GM12878 (cell line): ENCODE results near the gene JAKMIP1. TPM values are rescaled to one million over a fixed set of nuclear protein-coding genes. Genes with fewer than 3 reads are reported as not detected.

Source experiments
- ATAC-seq: fragments of 200-7000 bp; cut with Tn5 transposase; 3 replicates; pipeline ENCODE4 v1.9.1; 2020; ENCODE audit warnings: mild to moderate bottlenecking, moderate library complexity
- BruUV-seq: library from RNA; stranded (reverse); fragments of 400-500 nt; replicated peaks from 2 replicates; lab custom pipeline; 2021; lab: Mats Ljungman, UMichigan
- CTCF ChIA-PET: fragments of 300-600 bp; sonication (Branson Sonifier 250); formaldehyde crosslinking; extraction: SDS; loops from one replicate; lab custom pipeline; 2021; ENCODE audit warnings: inconsistent platforms; lab: Yijun Ruan, JAX
- POLR2A ChIA-PET: fragments of 350-600 bp; formaldehyde crosslinking; extraction: SDS; loops from one replicate; lab custom pipeline; 2021; ENCODE audit warnings: inconsistent platforms; lab: Charles Lee
- RAD21 ChIA-PET: fragments of 300-600 bp; sonication (Branson Sonifier 250); formaldehyde crosslinking; loops from one replicate; lab custom pipeline; 2023; ENCODE audit warnings: antibody characterized with exemption; ENCODE audit not compliant: unreplicated experiment; lab: Charles Lee
- SMC1A ChIA-PET: fragments of 300-600 bp; sonication (Branson Sonifier 250); formaldehyde crosslinking; loops from one replicate; lab custom pipeline; 2023; ENCODE audit not compliant: unreplicated experiment, uncharacterized antibody; lab: Charles Lee
- DNase-seq: peaks from one replicate; pipeline ENCODE4 v3.0.0-alpha.2; 2011; ENCODE audit warnings: low read depth, low spot score
- FAIRE-seq: peaks from 3 replicates; lab custom pipeline; 2011; peaks lifted over from hg19 to GRCh38; lab: Jason Lieb, UNC
- H2AFZ ChIP-seq: 2 replicates; pipeline ENCODE4 v1.6.0; 2011; ENCODE audit warnings: low read depth, low read length, control low read depth; ENCODE audit not compliant: control insufficient read depth
- H3K27ac ChIP-seq: 2 replicates; pipeline ENCODE4 v1.5.1; 2011; ENCODE audit warnings: control low read depth; ENCODE audit not compliant: control insufficient read depth, insufficient read depth
- H3K27me3 ChIP-seq, 2 experiments: replicated peaks in 1 of 2; 2 replicates each; pipeline versions ENCODE4 v1.6.0 to v1.6.1; 2011; ENCODE audit warnings: low read length in 1 of 2; ENCODE audit not compliant: control insufficient read depth in 2 of 2, insufficient read depth in 2 of 2
- H3K36me3 ChIP-seq, 2 experiments: 2 replicates each; pipeline ENCODE4 v1.5.1; 2011; ENCODE audit warnings: low read length in 1 of 2; ENCODE audit not compliant: control insufficient read depth in 2 of 2, insufficient read depth in 2 of 2
- H3K4me1 ChIP-seq: 2 replicates; pipeline ENCODE4 v1.6.1; 2011; ENCODE audit warnings: mild to moderate bottlenecking, low read length, moderate library complexity, mixed read lengths; ENCODE audit not compliant: control insufficient read depth, insufficient read depth
- H3K4me2 ChIP-seq: 2 replicates; pipeline ENCODE4 v1.6.0; 2011; ENCODE audit warnings: control low read depth; ENCODE audit not compliant: control insufficient read depth, insufficient read depth
- H3K4me3 ChIP-seq: fragments of 200-600 bp; sonication (generic); 2 replicates; pipeline ENCODE4 v1.5.1; 2016
- H3K79me2 ChIP-seq: 2 replicates; pipeline ENCODE4 v1.6.0; 2011; ENCODE audit warnings: low read length; ENCODE audit not compliant: control insufficient read depth, insufficient read depth
- H3K9ac ChIP-seq: 2 replicates; pipeline ENCODE4 v1.8.0; 2011; ENCODE audit warnings: low read length, control low read depth, mixed read lengths; ENCODE audit not compliant: control insufficient read depth, insufficient read depth
- H3K9me3 ChIP-seq: replicated peaks from 3 replicates; pipeline ENCODE4 v1.5.1; 2011; ENCODE audit warnings: mild to moderate bottlenecking, low read length; ENCODE audit not compliant: control insufficient read depth, insufficient read depth
- H4K20me1 ChIP-seq: 2 replicates; pipeline ENCODE4 v1.6.0; 2011; ENCODE audit not compliant: control insufficient read depth, insufficient read depth
- CHD2 ChIP-seq: IDR thresholded peaks from 2 replicates; pipeline ENCODE4 v1.6.1; 2011; ENCODE audit warnings: low read depth, low read length, improper control_type of control experiment, borderline replicate concordance
- FOS ChIP-seq: IDR thresholded peaks from 3 replicates; pipeline ENCODE4 v1.6.1; 2011; ENCODE audit warnings: borderline replicate concordance; ENCODE audit not compliant: insufficient read length; ENCODE audit errors: extremely low read depth
- FOXM1 ChIP-seq: IDR thresholded peaks from 2 replicates; pipeline ENCODE4 v1.6.1; 2012; ENCODE audit warnings: low read depth, mild to moderate bottlenecking, inconsistent platforms, low read length, moderate library complexity
- HCFC1 ChIP-seq: fragments of 150-350 bp; IDR thresholded peaks from 2 replicates; pipeline ENCODE4 v1.6.1; 2014; ENCODE audit warnings: low read length
- NR2C2 ChIP-seq: IDR thresholded peaks from 2 replicates; pipeline ENCODE4 v1.6.1; 2011; ENCODE audit warnings: borderline replicate concordance, low read depth; ENCODE audit not compliant: control insufficient read depth, insufficient read length
- SMAD5 ChIP-seq: IDR thresholded peaks from 2 replicates; pipeline ENCODE4 v1.6.1; 2016; ENCODE audit warnings: antibody characterized with exemption, low read depth
- WGBS: methylation state at CpG from one replicate; pipeline ENCODE4 v1.1.6; 2016; ENCODE audit warnings: low lambda C conversion rate; ENCODE audit not compliant: insufficient replicate concordance, insufficient coverage; ENCODE audit errors: missing lambda C conversion rate; 5-methylcytosine and 5-hydroxymethylcytosine counted together
- in situ Hi-C: fragments of 300-500 bp; cut with MboI; formaldehyde crosslinking; loops from 9 replicates; pipeline ENCODE4 v1.14.3; 2018; ENCODE audit warnings: mixed read lengths
- intact Hi-C: fragments of 100-400 bp; cut with micrococcal nuclease; formaldehyde crosslinking; loops from one replicate; pipeline ENCODE4 v1.14.2; 2022; ENCODE audit not compliant: unreplicated experiment
- polyA plus RNA-seq, 11 experiments: library from polyadenylated mRNA; depleted of rRNA in 4 of 11; unstranded in 6 of 11; stranded (reverse) in 5 of 11; fragments of >200 nt; fragmentation: Nextera tagmentation in 4 of 11; fragmentation: Illumina TruSeq in 1 of 11; extraction: Ambion mirVana in 4 of 11; extraction: Trizol in 1 of 11; gene quantifications; 1 replicate in 1 of 11; 2 replicates in 10 of 11; pipeline versions ENCODE4 v1.2.1 to v1.2.3, GENCODE V29; 2011 to 2016; ENCODE audit warnings: inconsistent platforms in 2 of 11, missing spikeins in 2 of 11, low read depth in 1 of 11
- total RNA-seq, 4 experiments: library from RNA; depleted of rRNA in 3 of 4; stranded (reverse); fragments of >200 nt in 3 of 4; fragmentation: Illumina TruSeq in 1 of 4; extraction: Trizol in 1 of 4; gene quantifications; 2 replicates each; pipeline versions ENCODE4 v1.2.1 to v1.2.3, GENCODE V29; 2013 to 2021
- TF ChIP-seq, protein P1 (sequence below): fragments of 150-350 bp; IDR thresholded peaks from 2 replicates; pipeline ENCODE4 v1.6.1; 2016; ENCODE audit warnings: low read depth, low read length
- TF ChIP-seq, protein P2 (sequence below): IDR thresholded peaks from 2 replicates; pipeline ENCODE4 v1.6.1; 2011; ENCODE audit warnings: low read depth, low read length, improper control_type of control experiment, borderline replicate concordance

Gene JAKMIP1
- total and polyA plus RNA-seq, 10 of the 15 experiments (the other 5 are each of a cell fraction or from before 2014, with no cell fraction given): 0.52 to 16.7 (median 12.3) TPM

DNA sequence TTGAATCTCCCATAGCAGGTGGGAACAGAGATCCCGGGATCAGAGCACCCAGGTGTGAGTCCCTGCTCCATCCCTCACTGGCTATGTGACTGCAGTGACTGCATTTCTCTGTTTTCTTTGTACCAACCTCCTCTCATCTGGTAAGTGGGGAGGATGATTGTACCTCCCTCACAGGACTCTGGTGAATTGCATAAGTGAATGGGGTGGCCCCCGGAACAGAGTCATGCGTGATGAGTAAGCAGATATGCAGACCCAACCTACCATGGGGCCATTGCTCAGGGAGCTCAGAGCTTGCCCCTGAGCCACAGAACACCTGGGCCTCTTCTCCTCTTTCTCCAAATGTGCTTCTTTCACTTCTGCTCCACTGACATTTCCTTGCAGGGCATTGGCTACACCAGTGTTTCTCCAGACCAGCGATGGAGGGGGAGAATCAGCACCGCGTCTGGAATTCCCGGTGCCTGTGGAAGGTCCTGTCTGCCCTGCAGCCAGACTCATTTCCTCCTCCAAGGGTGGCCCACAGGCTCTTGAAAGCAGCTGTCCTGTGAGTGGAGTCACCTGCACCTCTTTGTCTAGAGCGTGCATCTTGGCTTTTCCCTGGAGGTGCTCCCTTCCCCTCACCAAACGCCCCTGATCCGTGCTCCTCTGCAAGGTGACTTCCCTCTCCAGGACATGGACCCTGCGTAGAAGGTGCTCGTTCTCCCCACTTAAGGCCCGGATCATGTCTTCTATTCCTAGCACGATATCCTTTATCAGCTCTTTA is 212.1 kb downstream of the JAKMIP1 start:
- WGBS: 33% methylated on average over 14 of the region's 14 CpGs
- in situ Hi-C loops (no loop called here), intact Hi-C loops (no loop called here)
- DNase-seq: no peak
- Histone ChIP-seq H3K9ac (no peak overlapping the region), H2AFZ (no peak overlapping the region), H3K9me3 (peaks cover 5% of the 10 kb centered on the region; the same call in 2 of the 3 replicates), H3K79me2 (no peaks in the 10 kb centered on the region), H3K27ac (no peak overlapping the region), H3K4me1 (peaks cover 3% of the 10 kb centered on the region; the same call in 1 of the 2 replicates), H3K36me3 (no peaks in the 10 kb centered on the region), H3K4me2 (no peak overlapping the region), H3K4me3 (no peak overlapping the region), H4K20me1 (no peaks in the 10 kb centered on the region), H3K27me3 (peaks cover 0 to 2% of the 10 kb centered on the region in 2 experiments; a peak in 2 of 4 replicates)
- no peak for ATAC-seq
- RAD21 ChIA-PET: interaction anchor here (1.4 kb wide), 1 partner anchor 10 kb away, joined by 5 read pairs; no protein-coding TSS in a partner anchor
- CTCF ChIA-PET: interaction anchor here (0.5 to 1.2 kb wide), 4 partner anchors 10 to 981 kb away, joined by 3 to 4 read pairs (median 3); no protein-coding TSS in a partner anchor
- no peak for FAIRE-seq
- POLR2A ChIA-PET: no interaction called here
- BruUV-seq: no TSS peak
- TF ChIP-seq, protein P1, sequence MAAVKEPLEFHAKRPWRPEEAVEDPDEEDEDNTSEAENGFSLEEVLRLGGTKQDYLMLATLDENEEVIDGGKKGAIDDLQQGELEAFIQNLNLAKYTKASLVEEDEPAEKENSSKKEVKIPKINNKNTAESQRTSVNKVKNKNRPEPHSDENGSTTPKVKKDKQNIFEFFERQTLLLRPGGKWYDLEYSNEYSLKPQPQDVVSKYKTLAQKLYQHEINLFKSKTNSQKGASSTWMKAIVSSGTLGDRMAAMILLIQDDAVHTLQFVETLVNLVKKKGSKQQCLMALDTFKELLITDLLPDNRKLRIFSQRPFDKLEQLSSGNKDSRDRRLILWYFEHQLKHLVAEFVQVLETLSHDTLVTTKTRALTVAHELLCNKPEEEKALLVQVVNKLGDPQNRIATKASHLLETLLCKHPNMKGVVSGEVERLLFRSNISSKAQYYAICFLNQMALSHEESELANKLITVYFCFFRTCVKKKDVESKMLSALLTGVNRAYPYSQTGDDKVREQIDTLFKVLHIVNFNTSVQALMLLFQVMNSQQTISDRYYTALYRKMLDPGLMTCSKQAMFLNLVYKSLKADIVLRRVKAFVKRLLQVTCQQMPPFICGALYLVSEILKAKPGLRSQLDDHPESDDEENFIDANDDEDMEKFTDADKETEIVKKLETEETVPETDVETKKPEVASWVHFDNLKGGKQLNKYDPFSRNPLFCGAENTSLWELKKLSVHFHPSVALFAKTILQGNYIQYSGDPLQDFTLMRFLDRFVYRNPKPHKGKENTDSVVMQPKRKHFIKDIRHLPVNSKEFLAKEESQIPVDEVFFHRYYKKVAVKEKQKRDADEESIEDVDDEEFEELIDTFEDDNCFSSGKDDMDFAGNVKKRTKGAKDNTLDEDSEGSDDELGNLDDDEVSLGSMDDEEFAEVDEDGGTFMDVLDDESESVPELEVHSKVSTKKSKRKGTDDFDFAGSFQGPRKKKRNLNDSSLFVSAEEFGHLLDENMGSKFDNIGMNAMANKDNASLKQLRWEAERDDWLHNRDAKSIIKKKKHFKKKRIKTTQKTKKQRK: no peak
- TF ChIP-seq NR2C2: no peak
- no peak for TF ChIP-seq CHD2
- no peak for TF ChIP-seq SMAD5
- TF ChIP-seq FOS: no peak
- TF ChIP-seq, protein P2, sequence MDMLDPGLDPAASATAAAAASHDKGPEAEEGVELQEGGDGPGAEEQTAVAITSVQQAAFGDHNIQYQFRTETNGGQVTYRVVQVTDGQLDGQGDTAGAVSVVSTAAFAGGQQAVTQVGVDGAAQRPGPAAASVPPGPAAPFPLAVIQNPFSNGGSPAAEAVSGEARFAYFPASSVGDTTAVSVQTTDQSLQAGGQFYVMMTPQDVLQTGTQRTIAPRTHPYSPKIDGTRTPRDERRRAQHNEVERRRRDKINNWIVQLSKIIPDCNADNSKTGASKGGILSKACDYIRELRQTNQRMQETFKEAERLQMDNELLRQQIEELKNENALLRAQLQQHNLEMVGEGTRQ: no peak
- TF ChIP-seq HCFC1: no peak
- TF ChIP-seq FOXM1: no peak
- SMC1A ChIA-PET: no interaction called here
